Activated CD8-positive, alpha-beta memory T cell treated with anti-CD3 and anti-CD28 coated beads, Interleukin-2, amount 50 U/mL, for 48 hours (primary cell): Measurements from ENCODE around the gene PXDN.
A peak's percentile ranks its signal among the peaks of the same experiment; 100 is the strongest.
"Not testable (repeated sequence)": the region's sequence is repeated elsewhere in the genome, so short reads cannot be mapped to it uniquely, and the experiment has no call there.

Source experiments
- DNase-seq: peaks from one replicate; pipeline ENCODE4 v3.0.0-alpha.2; 2020

Gene PXDN

GRCh38 chr2:1744446-1745170, at the start of gene PXDN:
PXDN (minus strand) TSS chr2:1744515; CDS start chr2:1744455, 60 bp downstream.
- DNase-seq: peak; percentile 50

GRCh38 chr2:1793868-1794445, 49.6 kb upstream of the PXDN start:
- DNase-seq: no peak

GRCh38 chr2:1793001-1793867, 48.9 kb upstream of the PXDN start:
- no peak for DNase-seq

GRCh38 chr2:1791685-1792435, 47.5 kb upstream of the PXDN start:
- DNase-seq: no peak

GRCh38 chr2:1791006-1791605, 46.8 kb upstream of the PXDN start:
- DNase-seq: no peak

GRCh38 chr2:1790473-1790872, 46.2 kb upstream of the PXDN start:
- DNase-seq: no peak

GRCh38 chr2:1789610-1790009, 45.3 kb upstream of the PXDN start:
- no peak for DNase-seq

GRCh38 chr2:1788478-1788959, 44.2 kb upstream of the PXDN start:
- no peak for DNase-seq

- no peak for DNase-seq
Measured at GRCh38 chr2:1787755-1788477, 43.6 kb upstream of the PXDN start.

GRCh38 chr2:1784986-1785617, 40.8 kb upstream of the PXDN start:
- peak; percentile 44 for DNase-seq

- DNase-seq: no peak
Measured at GRCh38 chr2:1784087-1784486, 39.8 kb upstream of the PXDN start.

- peak; percentile 29 for DNase-seq
Measured at GRCh38 chr2:1782514-1782913, 38.2 kb upstream of the PXDN start.

GRCh38 chr2:1781291-1782080, 37.2 kb upstream of the PXDN start:
- peak; percentile 62 for DNase-seq

- no peak for DNase-seq
Measured at GRCh38 chr2:1780693-1781092, 36.4 kb upstream of the PXDN start.

- not testable (repeated sequence) for DNase-seq
Measured at GRCh38 chr2:1780054-1780453, 35.7 kb upstream of the PXDN start.

GRCh38 chr2:1778566-1778965, 34.3 kb upstream of the PXDN start:
- no peak for DNase-seq

- DNase-seq: no peak
Measured at GRCh38 chr2:1777781-1778180, 33.5 kb upstream of the PXDN start.

- no peak for DNase-seq
Measured at GRCh38 chr2:1777156-1777555, 32.8 kb upstream of the PXDN start.

- DNase-seq: no peak
Measured at GRCh38 chr2:1775511-1776035, 31.3 kb upstream of the PXDN start.

- no peak for DNase-seq
Measured at GRCh38 chr2:1774929-1775328, 30.6 kb upstream of the PXDN start.
